Type B pancreatic cell (in vitro differentiated cells): ENCODE results near the gene ESR1. TPM values are rescaled to one million over a fixed set of nuclear protein-coding genes. Genes with fewer than 3 reads are reported as not detected.

Experiments used
- DNase-seq: peaks from one replicate; pipeline ENCODE4 v3.0.0; 2021; ENCODE audit warnings: mixed read lengths; ENCODE audit not compliant: unreplicated experiment; ENCODE audit errors: extremely low spot score
- H3K27ac Mint-ChIP-seq: 2 replicates; pipeline ENCODE4 v1.8.0; 2021; ENCODE audit warnings: mild to moderate bottlenecking, mixed read lengths
- H3K27me3 Mint-ChIP-seq: 2 replicates; pipeline ENCODE4 v1.8.0; 2021; ENCODE audit warnings: mixed read lengths
- H3K36me3 Mint-ChIP-seq: 2 replicates; pipeline ENCODE4 v1.8.0; 2021; ENCODE audit warnings: mixed read lengths
- H3K4me1 Mint-ChIP-seq: one replicate; pipeline ENCODE4 v1.8.0; 2021; ENCODE audit warnings: mixed read lengths; ENCODE audit not compliant: unreplicated experiment
- H3K4me3 Mint-ChIP-seq: 2 replicates; pipeline ENCODE4 v1.8.0; 2021; ENCODE audit warnings: mild to moderate bottlenecking, mixed read lengths
- H3K9me3 Mint-ChIP-seq: 2 replicates; pipeline ENCODE4 v1.8.0; 2021; ENCODE audit warnings: mixed read lengths
- total RNA-seq: library from RNA; stranded (reverse); gene quantifications from 2 replicates; pipeline ENCODE4 v1.2.1, GENCODE V29; 2021; ENCODE audit warnings: low replicate concordance
- TF ChIP-seq, protein P1 (sequence below): fragments of 200-600 bp; sonication (generic); conservative IDR thresholded peaks from 2 replicates; pipeline ENCODE4 v1.5.0; 2021; ENCODE audit warnings: antibody characterized with exemption, mild to moderate bottlenecking

Gene ESR1
- total RNA-seq, 1 donor from 2014 or later: 0.24 TPM

DNA sequence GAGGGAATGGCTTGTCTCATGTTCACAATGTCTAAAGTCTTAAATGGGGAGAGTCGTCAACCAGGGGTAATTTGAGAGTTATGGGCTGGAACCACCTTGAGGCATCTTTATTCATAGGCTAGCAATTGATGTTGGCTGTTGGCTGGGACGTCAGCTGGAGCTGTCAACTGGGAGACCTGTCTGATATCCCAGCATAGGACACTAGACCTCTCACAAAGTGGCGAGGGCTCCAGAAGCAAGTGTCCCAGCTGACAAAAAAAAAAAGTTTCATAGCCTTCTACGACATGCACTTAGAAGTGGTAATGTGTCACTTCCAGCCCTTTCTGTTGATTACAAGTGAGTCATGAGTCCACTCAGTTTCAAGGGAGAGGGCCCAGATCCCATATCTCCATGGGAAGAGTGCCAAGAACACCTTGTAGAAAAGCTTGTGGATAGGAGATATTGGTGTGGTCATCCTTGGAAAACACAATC is 278.0 kb downstream of the ESR1 start:
- H3K27me3 Mint-ChIP-seq: peaks cover 11% of the 10 kb centered on the region
- no peak overlapping the region for H3K4me3 Mint-ChIP-seq
- TF ChIP-seq, protein P1, sequence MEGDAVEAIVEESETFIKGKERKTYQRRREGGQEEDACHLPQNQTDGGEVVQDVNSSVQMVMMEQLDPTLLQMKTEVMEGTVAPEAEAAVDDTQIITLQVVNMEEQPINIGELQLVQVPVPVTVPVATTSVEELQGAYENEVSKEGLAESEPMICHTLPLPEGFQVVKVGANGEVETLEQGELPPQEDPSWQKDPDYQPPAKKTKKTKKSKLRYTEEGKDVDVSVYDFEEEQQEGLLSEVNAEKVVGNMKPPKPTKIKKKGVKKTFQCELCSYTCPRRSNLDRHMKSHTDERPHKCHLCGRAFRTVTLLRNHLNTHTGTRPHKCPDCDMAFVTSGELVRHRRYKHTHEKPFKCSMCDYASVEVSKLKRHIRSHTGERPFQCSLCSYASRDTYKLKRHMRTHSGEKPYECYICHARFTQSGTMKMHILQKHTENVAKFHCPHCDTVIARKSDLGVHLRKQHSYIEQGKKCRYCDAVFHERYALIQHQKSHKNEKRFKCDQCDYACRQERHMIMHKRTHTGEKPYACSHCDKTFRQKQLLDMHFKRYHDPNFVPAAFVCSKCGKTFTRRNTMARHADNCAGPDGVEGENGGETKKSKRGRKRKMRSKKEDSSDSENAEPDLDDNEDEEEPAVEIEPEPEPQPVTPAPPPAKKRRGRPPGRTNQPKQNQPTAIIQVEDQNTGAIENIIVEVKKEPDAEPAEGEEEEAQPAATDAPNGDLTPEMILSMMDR: no peak
- H3K4me1 Mint-ChIP-seq: no peaks in the 10 kb centered on the region
- H3K9me3 Mint-ChIP-seq: no peaks in the 10 kb centered on the region
- no peaks in the 10 kb centered on the region for H3K36me3 Mint-ChIP-seq
- no peak for DNase-seq
- no peak overlapping the region for H3K27ac Mint-ChIP-seq

DNA sequence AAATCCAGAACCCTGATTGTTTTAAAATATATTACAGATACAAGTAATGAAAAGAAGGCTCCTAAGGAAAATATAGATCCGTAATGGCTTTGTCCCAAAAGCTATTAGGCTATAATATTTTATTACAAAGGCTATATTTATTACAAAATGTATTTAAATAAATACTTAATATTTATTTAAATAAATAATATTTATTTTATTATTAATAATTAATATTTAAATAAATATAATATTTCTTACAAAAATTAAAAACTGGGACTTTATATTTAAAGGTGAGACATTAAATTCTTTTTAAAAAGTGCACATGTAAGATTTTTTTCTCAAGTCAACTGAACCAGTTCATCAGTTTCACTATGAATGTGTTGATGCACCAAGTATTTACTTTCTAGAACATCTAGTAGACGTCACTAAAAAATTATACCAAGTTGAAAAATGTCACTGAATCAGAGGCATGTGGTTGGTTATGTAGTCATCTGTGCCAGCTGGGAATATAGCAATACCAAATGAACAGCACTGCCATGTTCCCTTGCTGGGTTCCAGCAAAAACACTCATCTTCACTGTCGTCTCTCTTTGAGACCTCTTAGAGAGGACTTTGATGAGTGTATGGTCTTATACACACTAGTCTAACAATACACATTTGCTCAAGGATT is 278.9 kb downstream of the ESR1 start:
- no peak for DNase-seq
- H3K4me1 Mint-ChIP-seq: no peaks in the 10 kb centered on the region
- H3K27me3 Mint-ChIP-seq: peaks cover 5% of the 10 kb centered on the region
- no peaks in the 10 kb centered on the region for H3K36me3 Mint-ChIP-seq
- TF ChIP-seq, protein P1: no peak
- H3K9me3 Mint-ChIP-seq: no peaks in the 10 kb centered on the region
- no peak overlapping the region for H3K4me3 Mint-ChIP-seq
- H3K27ac Mint-ChIP-seq: no peak overlapping the region

DNA sequence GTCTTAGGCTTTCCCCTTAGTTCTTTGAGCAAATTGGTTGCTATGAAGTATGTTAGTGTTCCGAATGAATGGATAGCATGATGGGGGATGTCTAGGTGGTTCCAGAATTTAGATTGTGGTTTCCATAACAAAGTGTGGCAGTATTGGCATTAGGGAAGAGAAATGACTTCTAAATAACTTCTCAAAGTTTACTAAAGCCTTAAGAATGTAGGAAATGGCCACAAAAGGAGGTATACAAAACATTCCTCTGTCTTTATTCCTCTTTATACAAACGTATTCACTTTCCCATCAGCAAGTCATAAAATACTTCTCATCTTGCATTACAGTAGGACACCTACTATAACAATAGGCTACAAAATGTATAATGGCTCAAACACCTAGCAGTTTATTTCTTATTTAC is 279.6 kb downstream of the ESR1 start:
- H3K27me3 Mint-ChIP-seq: peaks cover 3% of the 10 kb centered on the region
- TF ChIP-seq, protein P1: no peak
- DNase-seq: no peak
- no peaks in the 10 kb centered on the region for H3K36me3 Mint-ChIP-seq
- no peak overlapping the region for H3K4me3 Mint-ChIP-seq
- no peak overlapping the region for H3K27ac Mint-ChIP-seq
- no peaks in the 10 kb centered on the region for H3K9me3 Mint-ChIP-seq
- no peaks in the 10 kb centered on the region for H3K4me1 Mint-ChIP-seq

DNA sequence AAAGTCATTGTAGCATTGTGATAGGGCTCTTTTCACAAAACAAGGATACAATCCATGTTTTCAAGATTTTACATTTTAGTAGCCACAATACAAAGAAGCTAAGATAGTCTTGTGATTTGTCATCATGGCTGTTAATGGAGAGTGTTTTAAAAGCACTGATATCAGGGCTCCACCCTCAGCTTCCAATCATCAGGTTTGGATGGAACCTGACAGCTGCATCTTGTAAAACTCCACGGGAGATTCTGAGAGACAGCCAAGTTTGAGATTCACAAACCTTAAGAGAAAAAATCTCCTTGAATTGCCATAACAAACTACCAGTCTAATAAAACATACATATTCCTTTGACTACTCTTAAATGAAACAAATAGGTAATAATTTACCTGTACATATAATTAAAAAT is 280.2 kb downstream of the ESR1 start:
- no peak for DNase-seq
- no peaks in the 10 kb centered on the region for H3K4me1 Mint-ChIP-seq
- no peak overlapping the region for H3K27ac Mint-ChIP-seq
- TF ChIP-seq, protein P1: no peak
- H3K36me3 Mint-ChIP-seq: no peaks in the 10 kb centered on the region
- no peaks in the 10 kb centered on the region for H3K27me3 Mint-ChIP-seq
- no peaks in the 10 kb centered on the region for H3K9me3 Mint-ChIP-seq
- no peak overlapping the region for H3K4me3 Mint-ChIP-seq

DNA sequence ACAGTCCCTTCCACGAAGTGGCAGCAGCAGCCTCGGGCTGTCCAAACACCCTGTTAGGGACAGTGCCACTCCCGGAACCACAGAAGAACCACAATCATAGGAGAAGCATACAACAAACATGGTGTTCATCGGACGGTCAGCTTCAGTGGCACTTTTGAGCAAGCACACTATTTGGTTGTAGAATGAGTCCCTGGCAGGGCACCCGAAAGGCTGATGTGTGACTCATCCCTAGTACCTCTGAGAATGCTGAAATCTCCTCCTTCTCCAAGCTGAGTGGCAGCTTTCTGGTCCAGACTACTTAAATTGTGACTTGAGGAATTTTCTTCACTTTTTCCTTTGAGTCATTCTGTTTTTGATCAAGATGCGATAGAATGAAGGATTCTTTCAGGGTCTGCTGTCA is 282.5 kb downstream of the ESR1 start:
- Mint-ChIP-seq H3K4me3 (no peak overlapping the region), H3K4me1 (peaks cover 17% of the 10 kb centered on the region), H3K27ac (no peak overlapping the region), H3K36me3 (no peaks in the 10 kb centered on the region), H3K9me3 (peaks cover 9% of the 10 kb centered on the region), H3K27me3 (peaks cover 4% of the 10 kb centered on the region)
- TF ChIP-seq, protein P1: no peak
- no peak for DNase-seq
